Heart right ventricle (tissue), 16 donors: ENCODE results near the gene UQCC2. TPM values are rescaled to one million over a fixed set of nuclear protein-coding genes. Genes with fewer than 3 reads are reported as not detected.

Experiments used
- ATAC-seq, 8 donors: fragments of 200-7000 bp; cut with Tn5 transposase; one replicate each; pipeline ENCODE4 v1.9.1; 2020; ENCODE audit warnings: mild to moderate bottlenecking in 8 of 8, moderate library complexity in 8 of 8, moderate number of reproducible peaks in 1 of 8
- DNase-seq, 2 donors: peaks; one replicate each; pipeline ENCODE4 v3.0.0-alpha.2; 2020
- H3K27ac ChIP-seq, 10 donors: fragments of 200-600 bp; sonication (generic) in 2 of 10; one replicate each; pipeline versions ENCODE4 v1.5.0 to v1.8.0; 2020 to 2022; ENCODE audit warnings: mild to moderate bottlenecking in 3 of 10
- H3K27me3 ChIP-seq, 7 donors: fragments of 200-600 bp; one replicate each; pipeline ENCODE4 v1.8.0; 2021 to 2022; ENCODE audit warnings: mild to moderate bottlenecking in 2 of 7
- H3K36me3 ChIP-seq, 9 donors: fragments of 200-600 bp; sonication (generic) in 1 of 9; one replicate each; pipeline versions ENCODE4 v1.5.0 to v1.8.0; 2020 to 2022; ENCODE audit warnings: mild to moderate bottlenecking in 2 of 9
- H3K4me1 ChIP-seq, 9 donors: fragments of 200-600 bp; sonication (generic) in 1 of 9; one replicate each; pipeline versions ENCODE4 v1.5.0 to v1.8.0; 2020 to 2022; ENCODE audit warnings: mild to moderate bottlenecking in 4 of 9
- H3K4me3 ChIP-seq, 10 donors: fragments of 200-600 bp; sonication (generic) in 2 of 10; one replicate each; pipeline versions ENCODE4 v1.5.0 to v1.8.0; 2020 to 2022; ENCODE audit warnings: mild to moderate bottlenecking in 7 of 10, moderate library complexity in 2 of 10
- H3K9me3 ChIP-seq, 11 donors: fragments of 200-600 bp in 10 of 11; sonication (generic) in 2 of 11; one replicate each; pipeline versions ENCODE4 v1.5.0 to v1.8.0; 2013 to 2022; ENCODE audit warnings: mild to moderate bottlenecking in 2 of 11, control low read depth in 1 of 11, moderate library complexity in 1 of 11
- WGBS, 2 donors: extraction: QIAGEN DNeasy Blood & Tissue Kit; methylation state at CpG; one replicate each; pipeline ENCODE4 v1.1.7; 2013; ENCODE audit warnings: inconsistent platforms in 1 of 2; 5-methylcytosine and 5-hydroxymethylcytosine counted together
- intact Hi-C, 10 donors: fragments of 100-400 bp; cut with DNase I; formaldehyde crosslinking; loops; one replicate each; pipeline versions ENCODE4 v1.11.1 to v1.14.2; 2022
- polyA plus RNA-seq, 2 donors: library from polyadenylated mRNA; stranded (reverse); fragments of 200-250 nt; gene quantifications; one replicate each; pipeline ENCODE4 v1.2.3, GENCODE V29; 2013
- total RNA-seq, 10 donors: library from RNA; stranded (reverse); fragmentation: NEBNext Ultra II Directional in 3 of 10; extraction: Animal tissue kit (Norgen Biotek cat#: 25700) in 3 of 10; gene quantifications; one replicate each; pipeline versions ENCODE4 v1.2.1 to v1.2.4, GENCODE V29; 2021 to 2023
- TF ChIP-seq, protein P1 (sequence below), 9 donors: fragments of 200-600 bp; sonication (generic) in 2 of 9; IDR thresholded peaks; one replicate each; pipeline versions ENCODE4 v1.5.0 to v1.8.0; 2021 to 2022; ENCODE audit warnings: antibody characterized with exemption in 9 of 9, mild to moderate bottlenecking in 5 of 9, moderate library complexity in 1 of 9
- donor health status: Arrhythmogenic right ventricular cardiomyopathy.
- donor health status: ischemic (EF 13 %, LVEDD 7.1; RV severe dilation, severe dysfunction).
- donor health status: healthy with polysubstance abuse.
- donor health status: DM: no; HTN: yes; CAD: no.
- donor health status: DM: no; HTN: no; CAD: no.
- donor health status: ischemic (EF 25% LVEDD 6.9; RV normal size, moderate dysfunction).
- donor health status: ischemic (EF 25% LVEDD 5.7; RV mildly dilated, moderate dysfunction).
- donor health status: healthy.
- donor health status: DM: yes; HTN: yes; CAD: no.
- donor health status: Ischemic cardiomyopathy.
- donor health status: ischemic (EF 35%, LVEDD 5.7; RV mildly dilated, moderate dysfunction).
- donor health status: nonischemic (EF 11% LVEDD 7.7; RV severe dilation, severe dysfunction).
- donor health status: DM: yes; HTN: yes; CAD: no.
- donor health status: PGD.
- donor health status: ischemic (EF 29% LVEDD 5.4; RV normal size, mild dysfunction).
- donor health status: nonischemic (EF 23%, LVEDD 6.1; RV moderate dilation, normal function).

Gene UQCC2
- total and polyA plus RNA-seq, 12 donors: 200 to 598 (median 245) TPM

DNA sequence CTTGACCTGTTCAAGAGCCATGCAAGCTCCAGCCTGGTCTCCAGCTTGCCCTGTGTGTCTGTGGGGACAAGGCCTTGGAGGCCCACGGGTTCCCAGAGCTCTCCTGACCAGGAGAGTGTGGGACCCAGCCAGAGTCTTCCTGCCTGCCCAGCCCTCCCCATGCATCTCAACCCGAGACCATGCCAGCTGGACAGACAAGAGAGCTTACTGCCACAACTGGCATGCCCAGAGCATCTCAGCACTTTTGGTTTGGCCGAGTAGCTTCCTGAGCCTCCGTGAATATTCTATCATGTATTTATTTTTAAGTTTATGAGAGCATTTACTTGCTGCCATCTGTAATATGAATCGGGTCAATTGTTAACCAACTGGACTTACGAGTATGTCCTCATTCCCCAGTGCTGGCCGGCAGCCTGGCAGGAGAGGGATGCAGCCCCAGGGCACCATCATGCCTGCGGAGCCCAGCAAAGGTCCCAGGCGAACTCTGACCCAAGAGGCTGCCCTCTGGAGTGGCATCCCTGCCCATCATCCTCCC, 20.3 kb upstream of the UQCC2 start:
- H3K36me3 ChIP-seq: peaks cover 0 to 28% (median 0%) of the 10 kb centered on the region in 9 donors
- TF ChIP-seq, protein P1, sequence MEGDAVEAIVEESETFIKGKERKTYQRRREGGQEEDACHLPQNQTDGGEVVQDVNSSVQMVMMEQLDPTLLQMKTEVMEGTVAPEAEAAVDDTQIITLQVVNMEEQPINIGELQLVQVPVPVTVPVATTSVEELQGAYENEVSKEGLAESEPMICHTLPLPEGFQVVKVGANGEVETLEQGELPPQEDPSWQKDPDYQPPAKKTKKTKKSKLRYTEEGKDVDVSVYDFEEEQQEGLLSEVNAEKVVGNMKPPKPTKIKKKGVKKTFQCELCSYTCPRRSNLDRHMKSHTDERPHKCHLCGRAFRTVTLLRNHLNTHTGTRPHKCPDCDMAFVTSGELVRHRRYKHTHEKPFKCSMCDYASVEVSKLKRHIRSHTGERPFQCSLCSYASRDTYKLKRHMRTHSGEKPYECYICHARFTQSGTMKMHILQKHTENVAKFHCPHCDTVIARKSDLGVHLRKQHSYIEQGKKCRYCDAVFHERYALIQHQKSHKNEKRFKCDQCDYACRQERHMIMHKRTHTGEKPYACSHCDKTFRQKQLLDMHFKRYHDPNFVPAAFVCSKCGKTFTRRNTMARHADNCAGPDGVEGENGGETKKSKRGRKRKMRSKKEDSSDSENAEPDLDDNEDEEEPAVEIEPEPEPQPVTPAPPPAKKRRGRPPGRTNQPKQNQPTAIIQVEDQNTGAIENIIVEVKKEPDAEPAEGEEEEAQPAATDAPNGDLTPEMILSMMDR (IDR thresholded peaks at IDR 0.05): no peak
- intact Hi-C loops: no loop called here
- H3K27ac ChIP-seq: peak overlapping the region; percentile 36 to 94 (median 78)
- H3K4me1 ChIP-seq: peaks cover 9 to 98% (median 74%) of the 10 kb centered on the region in 9 donors
- ATAC-seq (peak in 5 of 8 donors; percentile 8 to 44 (median 27)), DNase-seq (peak in 1 of 2 donors; percentile 41)
- WGBS, 2 donors: 59 to 66% methylated on average over 9 of the region's 9 CpGs
- no peaks in the 10 kb centered on the region for H3K9me3 ChIP-seq
- H3K27me3 ChIP-seq: no peaks in the 10 kb centered on the region
- no peak overlapping the region for H3K4me3 ChIP-seq

GRCh38 chr6:33731035-33731434, 19.5 kb upstream of the UQCC2 start:
- H3K4me3 ChIP-seq: no peak overlapping the region
- peaks cover 9 to 96% (median 72%) of the 10 kb centered on the region in 9 donors for H3K4me1 ChIP-seq
- no peaks in the 10 kb centered on the region for H3K27me3 ChIP-seq
- DNase-seq (no peak), ATAC-seq (no peak)
- WGBS, 2 donors: 79 to 82% methylated on average over 7 of the region's 7 CpGs
- peak overlapping the region; percentile 36 to 94 (median 78) for H3K27ac ChIP-seq
- intact Hi-C loops: no loop called here
- H3K36me3 ChIP-seq: peaks cover 0 to 35% (median 0%) of the 10 kb centered on the region in 9 donors
- H3K9me3 ChIP-seq: no peaks in the 10 kb centered on the region
- TF ChIP-seq, protein P1 (IDR thresholded peaks at IDR 0.05): no peak

DNA sequence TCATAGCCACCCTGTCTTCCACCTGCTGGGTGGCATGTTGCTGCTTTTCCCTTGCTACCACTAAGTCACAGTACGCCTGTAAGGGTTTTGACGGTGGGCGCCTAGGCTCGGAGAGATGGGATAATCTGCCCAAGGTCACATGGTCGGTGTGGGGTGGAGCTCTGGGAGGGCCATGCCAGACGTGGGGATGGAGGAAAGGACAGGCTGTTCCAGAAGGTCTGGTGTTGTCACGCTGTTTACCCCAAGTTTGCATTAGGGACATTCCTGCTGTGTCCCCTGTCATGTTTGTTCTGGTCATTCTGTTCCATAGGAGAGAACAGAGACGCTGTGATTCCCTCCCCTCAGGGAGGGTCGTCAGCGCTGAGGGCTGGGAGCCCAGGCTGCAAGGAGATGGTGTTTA, 19.1 kb upstream of the UQCC2 start:
- peaks cover 0 to 36% (median 0%) of the 10 kb centered on the region in 9 donors for H3K36me3 ChIP-seq
- no peak for DNase-seq
- peak overlapping the region in 9 of 10 donors; percentile 69 to 94 (median 78) for H3K27ac ChIP-seq
- peak in 3 of 8 donors; percentile 11 to 61 (median 18) for ATAC-seq
- TF ChIP-seq, protein P1 (IDR thresholded peaks at IDR 0.05): no peak
- intact Hi-C loops: no loop called here
- H3K4me1 ChIP-seq: peaks cover 9 to 93% (median 69%) of the 10 kb centered on the region in 9 donors
- H3K4me3 ChIP-seq: no peak overlapping the region
- no peaks in the 10 kb centered on the region for H3K27me3 ChIP-seq
- 60 to 63% methylated on average over 10 of the region's 10 CpGs for WGBS, 2 donors
- H3K9me3 ChIP-seq: no peaks in the 10 kb centered on the region

DNA sequence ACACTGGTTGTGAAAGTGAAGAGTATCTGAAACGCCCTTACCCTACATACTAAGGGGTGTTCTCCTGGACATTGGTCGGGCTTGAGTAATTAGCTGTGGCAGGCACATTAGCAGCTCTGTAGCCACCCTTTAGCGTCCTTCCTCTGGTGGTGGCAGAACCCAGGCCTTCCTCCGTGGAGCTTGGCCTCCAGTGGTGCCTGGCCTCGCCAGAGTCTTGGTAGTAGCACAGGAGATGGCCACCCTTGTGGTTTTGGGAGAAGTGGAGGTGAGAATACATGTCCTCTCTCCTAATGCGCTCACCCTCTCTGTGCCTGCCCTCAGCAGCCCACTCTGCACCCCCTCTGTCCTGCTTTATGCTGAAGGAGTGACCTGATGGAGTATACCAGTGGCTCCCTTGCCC, 17.6 kb upstream of the UQCC2 start:
- 93 to 95% methylated on average over 6 of the region's 6 CpGs for WGBS, 2 donors
- Histone ChIP-seq H3K4me3 (no peak overlapping the region), H3K36me3 (peaks cover 0 to 27% (median 0%) of the 10 kb centered on the region in 9 donors), H3K9me3 (no peaks in the 10 kb centered on the region), H3K27me3 (no peaks in the 10 kb centered on the region), H3K4me1 (peaks cover 9 to 78% (median 60%) of the 10 kb centered on the region in 9 donors), H3K27ac (peak overlapping the region in 9 of 10 donors; percentile 69 to 94 (median 78))
- DNase-seq (no peak), ATAC-seq (no peak)
- intact Hi-C loops: no loop called here
- TF ChIP-seq, protein P1 (IDR thresholded peaks at IDR 0.05): no peak
